GM19023 (cell line): ENCODE measurements around the gene GRIP1.

Experiments
- ATAC-seq: cut with Tn5 transposase; IDR thresholded peaks from one replicate; pipeline ENCODE4 v1.9.1; 2021; ENCODE audit warnings: mild to moderate bottlenecking, moderate library complexity; ENCODE audit not compliant: unreplicated experiment

GRIP1 gene

GRCh38 chr12:66482351-66483203 lies 196.3 kb downstream of the GRIP1 start:
- no peak for ATAC-seq

- ATAC-seq, result no peak
Measured at GRCh38 chr12:66467932-66468331, 210.9 kb downstream of the GRIP1 start.

- ATAC-seq, result no peak
Measured at GRCh38 chr12:66461331-66461730, 217.5 kb downstream of the GRIP1 start.

- no peak for ATAC-seq
Measured at GRCh38 chr12:66459944-66460482, 218.9 kb downstream of the GRIP1 start.

GRCh38 chr12:66456612-66457011 lies 222.3 kb downstream of the GRIP1 start:
- no peak for ATAC-seq

- no peak for ATAC-seq
Measured at GRCh38 chr12:66453844-66454243, 225.0 kb downstream of the GRIP1 start.

GRCh38 chr12:66453120-66453519 lies 225.8 kb downstream of the GRIP1 start:
- ATAC-seq, result no peak

- no peak for ATAC-seq
Measured at GRCh38 chr12:66449531-66449930, 229.3 kb downstream of the GRIP1 start.

- ATAC-seq, result no peak
Measured at GRCh38 chr12:66447643-66448042, 231.2 kb downstream of the GRIP1 start.

GRCh38 chr12:66446276-66446675 lies 232.6 kb downstream of the GRIP1 start:
- ATAC-seq, result no peak

- no peak for ATAC-seq
Measured at GRCh38 chr12:66441905-66442559, 236.8 kb downstream of the GRIP1 start.

- ATAC-seq, result no peak
Measured at GRCh38 chr12:66438601-66439000, 240.3 kb downstream of the GRIP1 start.

GRCh38 chr12:66430106-66430505 lies 248.8 kb downstream of the GRIP1 start:
- no peak for ATAC-seq

- ATAC-seq, result no peak
Measured at GRCh38 chr12:66428870-66429269, 250.0 kb downstream of the GRIP1 start.

GRCh38 chr12:66428261-66428660 lies 250.6 kb downstream of the GRIP1 start:
- ATAC-seq, result no peak

- no peak for ATAC-seq
Measured at GRCh38 chr12:66426696-66427095, 252.2 kb downstream of the GRIP1 start.

GRCh38 chr12:66423266-66423665 lies 255.6 kb downstream of the GRIP1 start:
- no peak for ATAC-seq

- ATAC-seq, result no peak
Measured at GRCh38 chr12:66418908-66419307, 260.0 kb downstream of the GRIP1 start.

- no peak for ATAC-seq
Measured at GRCh38 chr12:66417217-66417616, 261.7 kb downstream of the GRIP1 start.

- no peak for ATAC-seq
Measured at GRCh38 chr12:66409195-66409871, 269.5 kb downstream of the GRIP1 start.

GRCh38 chr12:66405395-66405794 lies 273.5 kb downstream of the GRIP1 start:
- no peak for ATAC-seq
